Lung (tissue), 12 donors: ENCODE data around the gene PAPPA. TPM values are rescaled to one million over a fixed set of nuclear protein-coding genes. Genes with fewer than 3 reads are reported as not detected.

ENCODE experiments used
- ATAC-seq: fragments of 200-7000 bp; cut with Tn5 transposase; one replicate; pipeline ENCODE4 v1.9.1; 2020; ENCODE audit warnings: moderate number of reproducible peaks; ENCODE audit not compliant: insufficient read depth, low FRiP score
- DNase-seq, 3 donors: peaks; one replicate each; pipeline ENCODE4 v3.0.0-alpha.2; 2013 to 2017
- H3K27ac ChIP-seq, 2 donors: one replicate each; pipeline ENCODE4 v1.5.1; 2013; ENCODE audit warnings: mild to moderate bottlenecking in 2 of 2, moderate library complexity in 2 of 2, control low read depth in 1 of 2, inconsistent platforms in 1 of 2, low read depth in 1 of 2, low read length in 1 of 2
- H3K27me3 ChIP-seq, 3 donors: one replicate each; pipeline ENCODE4 v1.5.1; 2013; ENCODE audit warnings: low read length in 2 of 3; ENCODE audit not compliant: control insufficient read depth in 3 of 3, insufficient read depth in 3 of 3
- H3K36me3 ChIP-seq, 4 donors: one replicate each; pipeline ENCODE4 v1.5.1; 2013; ENCODE audit warnings: low read length in 4 of 4, mild to moderate bottlenecking in 1 of 4, moderate library complexity in 1 of 4; ENCODE audit not compliant: control insufficient read depth in 4 of 4, insufficient read depth in 4 of 4
- H3K4me1 ChIP-seq, 5 donors: one replicate each; pipeline ENCODE4 v1.5.1; 2013; ENCODE audit warnings: low read length in 5 of 5, mild to moderate bottlenecking in 2 of 5, moderate library complexity in 1 of 5; ENCODE audit not compliant: control insufficient read depth in 5 of 5, insufficient read depth in 5 of 5
- H3K4me3 ChIP-seq: one replicate; pipeline ENCODE4 v1.5.1; 2013; ENCODE audit warnings: mild to moderate bottlenecking, control low read depth, moderate library complexity
- H3K9ac ChIP-seq, 2 donors: one replicate each; pipeline ENCODE4 v1.5.1; 2013; ENCODE audit warnings: low read length in 2 of 2, control low read depth in 1 of 2; ENCODE audit not compliant: insufficient read depth in 1 of 2
- H3K9me3 ChIP-seq, 4 donors: one replicate each; pipeline ENCODE4 v1.5.1; 2013; ENCODE audit warnings: low read length in 3 of 4, mild to moderate bottlenecking in 1 of 4, moderate library complexity in 1 of 4; ENCODE audit not compliant: control insufficient read depth in 4 of 4, insufficient read depth in 3 of 4
- CTCF ChIP-seq: IDR thresholded peaks from 2 replicates; pipeline ENCODE4 v1.5.1; 2012; ENCODE audit warnings: mild to moderate bottlenecking; ENCODE audit errors: control extremely low read depth, extremely low read depth
- WGBS, 2 donors: extraction: QIAGEN DNeasy Blood & Tissue Kit; methylation state at CpG; one replicate each; pipeline ENCODE4 v1.1.7; 2013; 5-methylcytosine and 5-hydroxymethylcytosine counted together
- polyA plus RNA-seq, 2 donors: library from polyadenylated mRNA; stranded (reverse); fragments of 200-250 nt; gene quantifications; one replicate each; pipeline ENCODE4 v1.2.1, GENCODE V29; 2013
- total RNA-seq, 2 donors: library from RNA; depleted of rRNA in 1 of 2; stranded (reverse); fragments of >200 nt in 1 of 2; gene quantifications; one replicate each; pipeline ENCODE4 v1.2.1, GENCODE V29; 2014 to 2021
- donor health status: control.
- donor health status: control.
- donor health status: Bipolar disorder and iron deficiency.
- donor health status: healthy.
- donor health status: DM: yes; HTN: yes; CAD: no.

The PAPPA gene
- total and polyA plus RNA-seq, 4 donors = 0.45 to 6.7 (median 3.6) TPM

GRCh38 chr9:116286297-116286696 is 132.7 kb downstream of the PAPPA start:
- Histone ChIP-seq H3K9ac (no peak overlapping the region), H3K9me3 (no peaks in the 10 kb centered on the region), H3K4me3 (no peak overlapping the region), H3K4me1 (peaks cover 0 to 8% (median 0%) of the 10 kb centered on the region in 5 donors), H3K36me3 (no peaks in the 10 kb centered on the region), H3K27ac (no peak overlapping the region), H3K27me3 (no peaks in the 10 kb centered on the region)
- 18 to 24% methylated on average over 9 of the region's 9 CpGs for WGBS, 2 donors
- ATAC-seq = no peak
- TF ChIP-seq CTCF = no peak
- peak; percentile 13 to 78 (median 53) for DNase-seq

GRCh38 chr9:116287721-116288120 is 134.1 kb downstream of the PAPPA start:
- Histone ChIP-seq H3K9me3 (no peaks in the 10 kb centered on the region), H3K4me3 (no peak overlapping the region), H3K9ac (no peak overlapping the region), H3K27ac (no peak overlapping the region), H3K36me3 (no peaks in the 10 kb centered on the region), H3K27me3 (no peaks in the 10 kb centered on the region), H3K4me1 (peaks cover 0 to 8% (median 0%) of the 10 kb centered on the region in 5 donors)
- 88 to 94% methylated on average over 4 of the region's 4 CpGs for WGBS, 2 donors
- DNase-seq (no peak), ATAC-seq (no peak)
- no peak for TF ChIP-seq CTCF

- ATAC-seq (no peak), DNase-seq (no peak)
- no peaks in the 10 kb centered on the region for H3K36me3 ChIP-seq
- TF ChIP-seq CTCF = no peak
- H3K4me1 ChIP-seq = peaks cover 0 to 5% (median 0%) of the 10 kb centered on the region in 5 donors
- no peak overlapping the region for H3K27ac ChIP-seq
- 86 to 89% methylated on average over 3 of the region's 3 CpGs for WGBS, 2 donors
- no peaks in the 10 kb centered on the region for H3K27me3 ChIP-seq
- no peak overlapping the region for H3K4me3 ChIP-seq
- H3K9me3 ChIP-seq = no peaks in the 10 kb centered on the region
- H3K9ac ChIP-seq = no peak overlapping the region
Measured at GRCh38 chr9:116288658-116289057, 135.1 kb downstream of the PAPPA start.

GRCh38 chr9:116297346-116297745 is 143.8 kb downstream of the PAPPA start:
- Histone ChIP-seq H3K36me3 (no peaks in the 10 kb centered on the region), H3K9ac (no peak overlapping the region), H3K4me3 (no peak overlapping the region), H3K4me1 (no peaks in the 10 kb centered on the region), H3K27me3 (no peaks in the 10 kb centered on the region), H3K27ac (no peak overlapping the region), H3K9me3 (no peaks in the 10 kb centered on the region)
- WGBS, 2 donors = 71 to 76% methylated on average over 2 of the region's 2 CpGs
- TF ChIP-seq CTCF = no peak
- DNase-seq (no peak), ATAC-seq (no peak)
